H1 (cell line): ENCODE measurements around the gene STK16. TPM values are rescaled to one million over a fixed set of nuclear protein-coding genes. Genes with fewer than 3 reads are reported as not detected.

ENCODE experiments used
- CBX5 ChIP-seq: fragments of 300-800, 300-1000 bp; sonication (generic); IDR thresholded peaks from 2 replicates; pipeline ENCODE4 v1.7.1; 2016; ENCODE audit warnings: antibody characterized with exemption, low read length, low read depth
- CTCF ChIP-seq, 3 experiments: IDR thresholded peaks; 1 replicate in 2 of 3; 2 replicates in 1 of 3; pipeline versions ENCODE4 v1.5.1 to v1.6.1; 2011; ENCODE audit warnings: low read length in 3 of 3, mild to moderate bottlenecking in 3 of 3, inconsistent platforms in 2 of 3, low read depth in 1 of 3, moderate library complexity in 1 of 3; ENCODE audit not compliant: insufficient read depth in 1 of 3; ENCODE audit errors: control extremely low read depth in 1 of 3
- MAX ChIP-seq: IDR thresholded peaks from 2 replicates; pipeline ENCODE4 v1.6.1; 2012; ENCODE audit warnings: inconsistent platforms
- RBBP5 ChIP-seq: IDR thresholded peaks from 2 replicates; pipeline ENCODE4 v1.7.1; 2012; ENCODE audit warnings: low read depth, mild to moderate bottlenecking, inconsistent platforms, low read length, moderate library complexity, borderline replicate concordance
- SP4 ChIP-seq: IDR thresholded peaks from 2 replicates; pipeline ENCODE4 v1.6.1; 2012; ENCODE audit warnings: low read length, inconsistent platforms
- USF2 ChIP-seq: IDR thresholded peaks from 2 replicates; pipeline ENCODE4 v1.6.1; 2011; ENCODE audit warnings: low read length, improper control_type of control experiment
- ZNF274 ChIP-seq: IDR thresholded peaks from 2 replicates; pipeline ENCODE4 v1.7.0; 2012; ENCODE audit warnings: low read length, borderline replicate concordance; ENCODE audit errors: extremely low read depth
- polyA plus RNA-seq, 7 experiments: library from polyadenylated mRNA; depleted of rRNA in 3 of 7; stranded (reverse) in 5 of 7; unstranded in 2 of 7; fragments of >200 nt in 5 of 7; fragments of 200-250 nt in 2 of 7; gene quantifications; 1 replicate in 5 of 7; 2 replicates in 1 of 7; 4 replicates in 1 of 7; pipeline versions ENCODE4 v1.2.1 to v1.2.3, GENCODE V29; 2011 to 2013; ENCODE audit warnings: missing spikeins in 2 of 7, mixed read lengths in 2 of 7
- total RNA-seq: library from RNA; stranded (reverse); fragmentation: NEBNext Ultra II Directional; extraction: Animal tissue kit (Norgen Biotek cat#: 25700); gene quantifications from 2 replicates; pipeline ENCODE4 v1.2.1, GENCODE V29; 2021

The STK16 gene
- total and polyA plus RNA-seq, 2 of the 8 experiments (the other 6 are each of a cell fraction or from before 2014, with no cell fraction given) = 21.3 to 51.4 TPM

DNA sequence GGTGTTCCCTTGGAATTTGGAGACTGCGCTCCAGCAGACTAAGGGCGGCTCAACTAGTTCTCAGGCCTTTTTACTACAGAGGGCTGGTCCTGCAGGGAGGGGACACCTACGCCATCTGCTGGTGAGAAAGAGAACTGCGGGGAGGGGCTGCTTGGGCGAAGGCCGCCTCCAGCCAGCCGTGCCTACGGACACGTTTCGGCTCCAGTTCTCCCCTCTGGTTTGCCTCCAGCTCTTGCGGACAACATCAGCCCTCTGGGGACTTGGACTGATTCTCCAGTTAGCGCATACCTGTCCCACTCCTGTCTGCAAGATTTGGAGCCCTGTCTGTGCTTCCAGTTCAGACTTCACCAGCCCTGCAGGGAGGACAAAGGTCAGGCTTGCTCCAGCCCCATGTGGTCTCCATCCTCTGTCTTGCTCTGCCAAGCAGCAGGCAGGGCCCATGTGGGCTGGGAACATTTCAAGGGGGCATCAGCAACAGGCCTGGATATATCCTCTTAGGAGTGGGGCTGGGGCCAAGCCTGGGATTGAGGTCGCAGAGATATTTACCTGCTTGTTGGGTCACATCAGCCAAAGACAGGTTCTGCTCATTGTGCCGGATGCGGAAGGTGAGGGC is 53.6 kb downstream of the STK16 start (continued):
- TF ChIP-seq RBBP5 = no peak
- no peak for TF ChIP-seq ZNF274
- no peak for TF ChIP-seq USF2
- TF ChIP-seq CBX5 = no peak
- no peak for TF ChIP-seq SP4
- peak in 2 of 3 experiments; percentile 90 to 97; a peak in 3 of 4 replicates for TF ChIP-seq CTCF (IDR thresholded peaks at IDR 0.05; ENCODE audit: control extremely low read depth in 1 of 3, insufficient read depth in 1 of 3, low read depth in 1 of 3, low read length in 3 of 3)
- TF ChIP-seq MAX = peak; percentile 54
